GM11168 (cell line): Measurements from ENCODE around the gene DTNB.

Experiments used
- in situ Hi-C: fragments of 300-500 bp; cut with MboI; formaldehyde crosslinking; loops from one replicate; pipeline ENCODE4 v1.12.0; 2022; ENCODE audit warnings: low sequenced_read_pairs; ENCODE audit not compliant: unreplicated experiment

Gene DTNB

DNA sequence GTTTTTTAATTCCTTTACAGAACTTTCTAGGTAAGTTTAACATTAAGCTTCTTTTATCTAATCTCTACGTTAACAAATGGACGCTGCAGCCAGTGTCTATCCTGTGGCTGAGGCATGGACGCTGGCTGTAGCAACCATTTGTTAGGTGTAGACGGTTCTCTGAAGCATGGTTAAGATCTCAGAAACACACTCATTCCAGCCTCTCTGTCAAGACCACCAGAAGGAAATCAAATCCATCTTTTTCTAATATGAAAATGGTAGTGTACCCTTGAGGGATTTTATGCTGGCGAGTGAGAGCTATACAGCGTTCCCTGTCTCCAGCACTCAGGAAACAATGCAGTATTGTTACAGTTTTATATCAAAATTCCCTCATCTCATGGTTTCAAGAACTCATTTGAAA is 78.0 kb downstream of the DTNB start:
- in situ Hi-C loops = no loop called here

DNA sequence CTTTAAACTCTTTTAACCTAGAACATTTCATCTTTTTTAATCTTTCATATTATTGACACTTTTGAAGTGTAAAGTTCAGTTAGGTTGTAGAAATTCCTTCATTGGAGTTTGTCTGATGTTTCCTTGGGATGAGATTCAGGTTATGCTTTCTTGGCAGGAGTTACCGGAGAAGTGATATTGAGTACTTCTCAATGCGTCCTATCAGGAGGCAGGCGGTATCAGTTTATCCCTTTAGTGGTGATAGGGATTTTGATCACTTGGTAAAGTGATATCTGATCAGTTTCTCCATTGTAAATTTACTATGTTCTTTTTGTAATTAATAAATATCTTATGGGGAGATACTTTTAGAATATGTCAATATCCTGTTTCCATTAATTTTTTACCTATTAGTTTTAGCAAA is 78.4 kb downstream of the DTNB start:
- in situ Hi-C loops = no loop called here

DNA sequence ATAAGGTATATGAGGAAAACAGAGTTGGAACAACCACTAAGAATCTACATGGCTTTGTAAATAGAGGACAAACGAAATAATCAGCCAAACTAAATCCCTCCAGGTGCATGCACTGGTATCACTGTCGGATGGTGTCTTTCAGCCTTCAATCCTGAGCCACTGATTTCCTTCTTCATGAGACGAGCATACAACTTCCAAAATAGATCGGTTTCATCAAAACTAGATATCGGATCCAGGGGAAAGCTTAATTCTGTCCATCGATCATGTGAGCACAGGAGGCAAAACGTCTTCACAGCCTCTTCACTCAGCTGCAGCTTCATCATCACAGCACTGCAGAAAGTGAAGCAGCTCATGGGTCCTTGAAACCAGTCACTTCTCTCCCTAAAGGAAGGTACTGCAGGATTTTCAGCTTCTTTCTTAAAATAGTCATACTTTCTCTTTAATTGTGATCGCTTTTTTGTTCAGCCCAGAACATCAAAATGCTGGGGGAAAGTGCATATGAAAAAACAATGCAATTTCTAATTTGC is 80.5 kb downstream of the DTNB start:
- in situ Hi-C loops = no loop called here

DNA sequence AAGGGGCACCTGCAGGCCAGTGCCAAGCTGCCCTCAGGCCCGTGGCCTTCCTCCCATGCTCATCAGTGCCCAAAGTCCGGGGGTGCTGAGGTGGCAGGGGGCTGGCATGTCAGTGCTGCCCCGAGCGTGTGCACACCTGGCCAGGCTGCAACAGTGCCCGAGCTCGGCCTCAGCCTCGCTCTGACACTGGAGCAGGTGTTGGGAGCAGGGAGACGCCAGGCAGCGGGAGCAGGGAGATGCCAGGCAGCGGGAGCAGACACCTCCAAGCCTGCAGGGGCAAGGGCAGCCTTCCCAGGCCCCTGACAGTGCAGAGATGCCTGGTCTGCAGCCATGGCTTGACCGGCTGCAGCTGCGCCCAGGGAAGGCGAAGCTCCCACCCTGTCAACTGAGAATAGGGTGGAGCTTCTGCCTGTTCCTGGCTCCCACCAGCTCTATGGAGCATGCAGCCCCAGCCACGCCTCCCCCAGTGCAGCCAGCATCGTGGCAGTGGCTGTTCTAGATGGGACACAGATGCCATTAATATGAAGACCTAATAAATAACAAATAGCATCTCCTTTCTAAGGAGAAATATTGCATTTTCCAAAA is 82.4 kb downstream of the DTNB start:
- in situ Hi-C loops = no loop called here

DNA sequence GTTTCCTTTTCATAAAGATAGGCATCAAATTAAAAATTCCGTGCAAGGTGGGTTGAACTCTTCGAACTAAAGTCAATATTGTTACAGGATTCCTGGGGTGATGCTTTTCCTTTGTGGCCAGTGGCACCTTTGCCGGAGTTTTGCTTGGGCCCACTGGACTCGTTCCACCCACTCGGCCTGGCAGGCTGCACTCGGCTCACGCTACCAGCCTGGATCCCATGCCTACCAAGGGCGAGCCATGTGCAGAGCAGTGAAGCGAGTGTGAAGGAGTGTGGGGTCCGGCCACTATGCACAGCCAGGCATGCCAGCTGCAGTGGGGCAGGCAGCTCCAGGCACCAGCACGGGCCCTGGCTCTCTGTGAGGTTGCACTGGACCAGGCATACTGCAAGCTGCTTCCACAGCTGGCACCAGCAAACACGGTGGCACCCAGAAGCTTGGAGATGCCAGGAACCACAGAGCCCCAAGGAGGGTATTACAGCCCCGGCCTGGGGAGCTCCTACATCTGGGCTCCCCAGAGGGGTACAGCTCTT is 83.6 kb downstream of the DTNB start:
- in situ Hi-C loops = no loop called here

DNA sequence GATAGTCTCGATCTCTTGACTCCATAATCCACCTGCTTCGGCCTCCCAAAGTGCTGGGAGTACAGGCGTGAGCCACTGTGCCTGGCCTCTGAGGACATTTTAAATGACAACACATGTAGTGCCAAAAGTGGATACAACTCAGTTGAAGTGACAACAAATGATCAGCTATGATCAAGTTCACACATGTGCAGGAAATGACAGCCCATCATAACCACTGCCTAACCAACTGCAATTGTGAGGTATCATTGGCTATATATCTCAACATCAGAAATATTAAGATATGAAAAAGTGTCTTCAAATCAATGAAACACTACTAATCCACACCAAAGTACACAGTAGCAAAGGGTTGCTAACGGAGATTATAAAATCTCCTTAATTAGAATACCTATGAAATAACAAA is 84.8 kb downstream of the DTNB start:
- in situ Hi-C loops = no loop called here

DNA sequence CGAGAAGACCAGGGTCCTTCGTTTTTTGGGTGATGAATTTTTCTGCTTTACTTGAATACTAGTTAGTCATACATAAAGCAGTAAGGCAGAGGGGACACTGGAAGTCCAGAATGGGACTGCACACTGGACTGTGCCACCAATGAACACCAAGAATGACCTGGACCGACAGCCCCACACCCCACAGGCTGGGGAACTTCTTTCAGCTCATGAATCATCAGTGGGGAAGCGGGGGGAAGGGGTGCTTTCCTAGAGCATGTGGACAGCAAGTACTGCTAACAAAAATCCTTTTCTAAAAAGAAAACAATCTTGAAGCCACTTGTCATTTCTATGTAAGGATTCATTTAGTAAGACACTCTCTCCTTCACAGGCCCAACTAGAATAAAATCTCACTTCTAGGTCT is 86.0 kb downstream of the DTNB start:
- in situ Hi-C loops = no loop called here

DNA sequence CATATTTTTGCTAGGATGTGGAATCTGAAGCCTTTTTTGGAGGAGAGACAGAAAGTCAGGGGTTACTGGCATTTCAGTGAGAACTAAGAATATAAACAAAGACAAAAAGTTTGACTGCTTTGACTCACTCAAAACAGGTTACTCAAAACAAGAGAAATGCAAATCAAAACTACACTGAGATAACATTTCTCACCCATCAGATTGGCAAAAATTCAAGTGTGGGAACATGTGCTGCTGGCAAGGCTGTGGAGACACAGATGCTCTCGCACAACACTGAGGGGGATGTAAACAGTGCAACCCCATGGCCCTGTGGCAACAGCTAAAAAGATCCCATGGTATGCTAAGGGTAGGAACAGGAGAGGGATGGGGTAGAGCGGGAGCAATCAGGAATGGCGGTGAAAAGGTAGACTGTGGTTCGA is 86.6 kb downstream of the DTNB start:
- in situ Hi-C loops = no loop called here

DNA sequence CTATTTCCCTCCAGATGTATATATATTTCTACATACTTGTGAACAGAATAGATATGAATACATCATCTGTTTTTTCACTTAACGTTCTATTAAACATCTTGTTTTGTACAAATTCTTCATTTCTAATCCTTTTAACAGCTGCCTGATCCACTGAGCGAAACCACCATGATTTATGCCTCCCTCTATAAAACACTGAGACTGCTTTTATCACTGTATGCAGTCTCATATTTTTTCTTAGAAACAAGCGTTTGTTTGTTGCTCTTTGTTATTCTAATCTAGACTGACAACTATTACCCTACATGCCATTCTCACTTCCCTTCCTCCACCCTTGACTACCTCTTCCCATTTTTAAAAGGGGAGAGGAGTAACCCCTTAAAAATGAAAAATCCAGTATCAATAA is 88.2 kb downstream of the DTNB start:
- in situ Hi-C loops = no loop called here

DNA sequence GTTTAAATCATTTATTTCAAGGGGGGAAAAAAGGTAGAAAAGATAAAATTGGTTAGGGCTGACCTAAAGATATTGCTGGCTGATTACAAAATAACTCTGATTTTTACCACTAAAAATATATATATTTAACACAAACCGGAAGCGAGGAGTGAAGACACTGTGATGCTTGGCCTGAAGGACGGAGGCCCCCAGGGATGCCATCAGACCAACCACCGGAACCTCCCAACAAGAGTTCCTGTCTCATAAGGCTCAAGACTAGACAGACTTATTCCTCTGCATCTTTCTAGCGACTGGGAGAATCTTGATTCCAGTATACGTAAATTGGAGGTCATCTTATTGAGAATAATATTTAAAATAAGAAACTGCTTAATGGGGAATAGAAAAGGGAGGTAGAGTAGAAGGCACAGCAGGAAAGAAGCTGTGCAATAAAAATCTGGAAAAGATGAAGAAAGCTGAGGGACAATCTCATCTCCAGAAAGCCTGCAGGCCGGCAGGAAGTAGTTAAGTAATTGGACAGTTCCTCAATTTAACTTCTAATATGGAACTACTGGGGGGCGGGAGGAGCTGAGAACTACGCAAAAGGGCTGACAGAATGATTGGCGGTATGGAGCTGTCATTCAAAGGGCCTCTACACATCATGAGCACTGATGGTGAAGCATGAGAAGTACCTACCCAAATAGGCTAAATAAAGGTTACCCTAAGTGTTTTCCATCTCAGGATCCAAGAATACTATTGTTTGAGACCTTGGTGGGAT is 91.1 kb downstream of the DTNB start:
- in situ Hi-C loops = no loop called here

DNA sequence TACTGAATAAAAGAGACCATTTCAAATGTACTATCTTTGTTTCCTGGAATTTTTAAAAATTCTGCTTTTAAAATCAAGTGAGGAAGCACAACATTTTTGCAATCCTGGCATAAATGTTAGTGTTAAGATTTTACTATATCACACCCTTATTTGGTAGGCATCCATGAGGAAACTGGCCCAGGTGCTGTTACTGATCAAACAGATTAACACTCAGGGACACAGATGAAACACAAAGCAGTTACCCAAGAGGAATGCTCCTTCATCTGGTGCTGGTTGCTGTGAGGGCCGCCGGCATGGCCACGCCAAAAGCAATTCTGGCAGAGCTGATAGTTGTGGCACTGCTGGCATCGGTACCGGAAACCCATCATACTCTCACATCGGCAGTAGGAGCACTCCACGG is 96.8 kb downstream of the DTNB start:
- in situ Hi-C loops = no loop called here

DNA sequence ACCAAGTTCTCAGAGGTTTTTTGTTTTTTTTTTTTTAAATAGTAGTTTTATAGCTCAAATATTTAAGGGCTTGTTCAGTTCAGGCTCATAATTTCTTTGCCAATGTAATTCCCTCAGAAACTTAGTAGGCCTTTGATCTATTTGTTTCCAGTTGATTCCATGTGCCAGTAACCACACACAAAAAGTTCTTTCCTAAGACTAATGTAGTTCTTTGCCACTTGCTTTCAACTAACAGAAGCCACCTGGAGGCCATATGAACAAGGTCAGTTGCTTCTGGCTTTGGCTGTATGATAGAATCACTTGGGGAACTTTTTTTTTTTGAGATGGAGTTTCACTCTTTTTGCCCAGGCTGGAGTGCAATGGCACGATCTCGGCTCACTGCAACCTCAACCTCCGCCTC is 100.7 kb downstream of the DTNB start:
- in situ Hi-C loops = no loop called here

DNA sequence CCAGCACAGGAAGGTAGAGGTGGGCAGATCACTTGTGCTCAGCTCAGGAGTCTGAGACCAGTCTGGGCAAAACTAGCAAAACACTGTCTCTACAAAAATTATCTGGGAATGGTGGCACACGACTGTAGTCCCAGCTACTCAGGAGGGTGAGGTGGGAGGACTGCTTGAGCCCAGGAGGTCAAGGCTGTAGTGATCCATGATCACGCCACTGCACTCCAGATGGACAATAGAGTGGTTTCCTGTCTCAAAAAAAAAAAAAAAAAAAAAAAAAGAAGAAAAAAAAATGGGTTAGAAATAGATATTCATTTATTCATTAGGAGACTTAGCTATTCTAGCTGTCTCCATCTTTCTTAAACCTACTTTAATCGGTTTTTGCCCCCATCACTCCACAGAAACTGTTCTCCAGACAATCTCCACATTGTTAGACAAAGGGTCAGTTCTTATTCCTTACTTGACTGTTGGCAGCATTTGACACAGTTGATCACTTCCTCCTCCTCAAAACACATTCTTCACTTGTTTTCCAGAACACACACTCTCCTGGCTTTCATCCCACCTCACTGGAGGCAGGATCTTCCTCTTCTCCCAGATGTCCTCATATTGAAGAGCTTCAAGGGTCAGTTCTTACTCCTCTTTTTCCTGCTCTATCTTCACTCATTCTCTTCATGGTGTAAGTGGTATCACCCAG is 103.1 kb downstream of the DTNB start:
- in situ Hi-C loops = no loop called here

DNA sequence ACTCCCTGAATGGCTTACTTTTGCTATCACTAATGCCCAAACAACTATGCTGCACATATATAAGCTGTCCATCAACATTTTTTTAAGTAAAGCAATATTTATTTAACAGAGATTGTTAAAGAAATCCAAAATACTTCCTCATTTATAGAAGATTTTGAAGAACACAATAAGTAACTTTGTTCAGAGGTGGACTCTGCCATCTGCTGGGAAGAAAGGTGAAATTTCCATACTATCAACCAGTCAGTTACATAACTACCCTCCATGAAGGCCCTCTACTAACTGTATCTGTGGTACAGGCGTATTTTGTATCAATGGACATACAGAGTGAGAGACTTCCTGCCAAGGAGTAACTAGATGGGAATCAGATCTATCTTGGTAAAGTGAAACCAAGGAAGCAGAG is 106.0 kb downstream of the DTNB start:
- in situ Hi-C loops = no loop called here

DNA sequence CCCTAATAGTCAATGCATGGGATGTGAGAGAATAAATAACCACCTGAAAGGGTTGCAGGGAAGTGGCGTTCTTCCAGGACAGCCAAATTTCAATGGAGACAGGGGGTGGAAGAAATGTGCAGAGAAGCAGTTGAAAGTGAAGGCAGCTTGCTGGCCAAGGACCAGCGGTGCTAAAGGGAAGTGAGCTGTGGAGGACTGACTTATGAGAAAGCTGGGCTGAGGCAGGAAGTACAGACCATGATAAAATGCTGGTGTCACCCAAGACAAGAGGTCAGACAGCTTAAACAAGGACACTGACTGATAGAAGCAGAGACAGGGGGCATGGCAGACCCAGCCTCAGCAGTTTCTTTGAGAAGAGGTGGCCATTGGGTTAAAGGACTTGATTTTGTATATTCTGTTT is 106.7 kb downstream of the DTNB start:
- in situ Hi-C loops = no loop called here

DNA sequence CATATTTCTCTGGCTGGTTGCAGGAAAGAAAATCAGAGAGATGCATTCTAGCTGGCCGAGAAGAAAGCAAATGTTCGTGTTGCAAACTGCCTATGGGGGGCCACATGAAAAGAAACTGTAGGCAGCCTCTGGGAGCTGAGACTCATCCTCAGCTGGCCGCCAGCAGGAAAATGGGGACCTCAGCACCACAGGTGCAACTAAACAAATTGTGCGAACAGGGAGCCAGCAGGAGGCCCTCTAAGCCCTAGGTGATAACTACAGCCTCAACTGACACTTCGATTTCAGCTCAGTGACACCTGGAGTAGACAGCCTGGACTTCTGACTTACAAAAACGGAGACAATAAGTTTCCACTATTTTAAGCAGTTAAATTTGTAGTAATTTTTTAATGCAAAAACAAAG is 107.3 kb downstream of the DTNB start:
- in situ Hi-C loops = no loop called here

DNA sequence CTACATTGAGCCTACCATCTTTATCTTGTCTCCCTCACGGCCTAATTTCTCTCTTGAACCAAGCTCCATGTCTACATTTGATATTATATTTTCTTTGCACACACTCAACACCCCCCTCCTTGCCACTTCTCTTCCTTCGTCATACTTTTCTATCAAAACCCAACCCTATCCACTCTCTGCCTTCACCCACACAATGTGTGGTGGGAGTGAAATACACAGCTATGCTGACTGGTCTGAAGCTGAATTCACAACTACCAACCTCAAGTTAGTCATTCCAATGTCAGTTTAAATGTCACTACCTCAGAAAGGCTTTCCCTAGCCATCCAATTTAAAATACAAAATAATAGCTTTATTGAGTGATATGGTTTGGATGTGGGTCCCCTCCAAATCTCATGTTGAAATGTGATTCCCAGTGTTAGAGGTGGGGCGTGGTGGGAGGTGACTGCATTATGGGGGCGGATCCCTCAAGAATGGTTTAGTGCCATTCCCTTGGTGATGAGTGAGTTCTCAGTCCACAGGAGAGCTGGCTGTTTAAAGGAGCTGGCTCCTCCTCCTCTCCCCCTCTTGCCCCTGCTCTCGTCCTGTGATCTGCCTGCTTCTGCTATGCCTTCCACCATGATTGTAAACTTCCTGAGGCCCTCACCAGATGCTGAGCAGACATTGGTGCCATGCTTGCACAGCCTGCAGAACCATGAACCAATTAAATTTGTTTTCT is 112.1 kb downstream of the DTNB start:
- in situ Hi-C loops = no loop called here

DNA sequence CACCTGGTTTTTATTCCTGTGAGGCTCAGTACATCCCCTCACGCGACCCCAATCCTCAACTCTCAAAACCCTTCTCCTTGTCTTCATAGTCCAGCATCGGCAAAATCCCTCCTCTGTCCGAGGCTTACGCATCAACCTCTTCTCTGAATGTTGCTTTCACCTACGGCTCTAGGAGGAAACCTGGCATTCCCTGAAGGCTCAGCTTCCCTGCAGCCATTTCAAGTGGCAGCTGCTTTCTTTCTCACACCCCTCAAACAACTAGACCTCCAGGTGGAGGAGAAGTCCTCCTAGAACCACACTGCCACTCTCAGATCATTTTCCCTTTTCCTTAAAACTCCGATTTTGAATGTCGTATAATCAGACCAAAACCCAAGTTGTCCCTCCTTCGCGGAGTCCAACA is 114.2 kb downstream of the DTNB start:
- in situ Hi-C loops = no loop called here

DNA sequence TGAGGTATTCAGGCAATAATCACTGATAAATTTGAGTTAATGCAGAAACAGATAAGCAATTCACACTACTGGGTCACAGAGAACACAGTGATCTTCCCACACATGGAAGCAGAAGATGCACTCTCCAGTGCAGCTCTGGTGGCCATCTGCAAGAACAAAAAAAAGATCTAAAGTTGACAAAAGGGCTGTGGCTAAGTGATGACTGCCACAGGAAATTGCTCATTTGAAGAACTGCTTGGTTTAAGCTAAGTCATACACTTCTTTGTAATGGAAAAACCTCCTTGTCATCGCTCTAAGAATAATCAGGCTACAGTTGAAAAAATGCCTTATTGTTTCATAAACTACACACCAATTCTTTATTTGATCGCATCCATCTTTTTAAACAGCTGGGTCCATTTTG is 115.1 kb downstream of the DTNB start:
- in situ Hi-C loops = no loop called here

DNA sequence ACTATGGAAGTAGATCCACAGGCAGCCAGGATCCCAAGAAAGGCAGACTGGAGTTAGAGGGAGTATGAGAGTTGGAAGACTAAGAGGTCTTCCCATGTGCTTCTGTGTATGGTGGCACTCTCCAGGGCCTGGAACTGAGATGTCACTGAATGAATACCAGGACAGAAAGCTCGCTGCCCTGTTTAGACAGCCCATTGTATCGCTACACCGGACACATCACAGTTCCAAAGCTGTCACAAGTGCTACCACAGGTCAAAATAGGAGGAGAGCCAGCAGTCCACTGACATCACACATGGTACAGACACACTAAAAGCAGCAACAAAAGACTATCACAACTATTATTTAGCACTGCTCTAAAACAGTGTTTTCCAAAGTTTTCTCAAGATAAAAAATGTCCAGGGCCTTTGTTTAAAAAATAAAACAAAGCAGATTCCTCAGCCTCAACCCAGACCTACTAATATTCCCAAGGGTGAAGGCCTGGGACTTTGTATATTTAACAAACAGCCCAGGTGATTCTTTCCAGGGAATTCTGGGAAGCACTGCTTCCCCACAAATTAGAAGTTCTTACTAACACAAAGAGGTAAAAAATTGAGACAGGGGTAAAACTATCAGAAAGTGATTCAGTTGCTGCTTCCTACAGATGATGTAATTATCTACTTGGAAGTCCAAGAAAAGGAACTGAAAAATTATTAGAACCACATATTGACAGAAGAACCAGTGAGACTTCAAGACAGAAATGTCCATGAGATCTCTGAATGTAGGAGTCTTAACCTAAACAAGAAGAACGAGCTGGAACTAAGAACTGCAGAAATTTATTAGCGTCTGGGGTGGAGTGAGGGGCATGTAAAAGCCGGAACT is 116.0 kb downstream of the DTNB start:
- in situ Hi-C loops = no loop called here
